ENCODE measurements around the gene FAM110C. TPM values are rescaled to one million over a fixed set of nuclear protein-coding genes. Genes with fewer than 3 reads are reported as not detected.

Gene FAM110C, protein sequence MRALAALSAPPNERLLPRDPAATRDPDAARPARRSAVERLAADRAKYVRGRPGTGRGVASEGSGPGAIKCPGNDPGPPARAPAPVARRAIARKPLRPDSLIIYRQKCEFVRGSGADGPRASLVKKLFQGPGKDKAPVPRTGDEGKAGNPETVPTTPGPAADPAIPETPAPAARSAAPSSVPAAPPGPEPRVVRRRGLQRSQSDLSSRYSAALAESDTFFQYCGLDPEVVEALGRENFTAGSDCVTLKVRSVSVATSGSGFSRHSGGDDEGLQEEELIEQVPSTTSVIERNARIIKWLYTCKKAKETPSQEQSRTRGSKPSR
- 10.2 and 11.2 TPM in 2 replicates for total RNA-seq
- 6.6 and 10.1 TPM in 2 replicates for polyA plus RNA-seq

- H3K79me2 ChIP-seq = peaks cover 11% of the 10 kb centered on the region
- peak within 1 kb of the TSS; percentile 44 for H2AFZ ChIP-seq
- TF ChIP-seq EZH2phosphoT487 (IDR thresholded peaks at IDR 0.05; ENCODE audit: low read depth, severe bottlenecking, unreplicated experiment) (no peak), EZH2 (IDR thresholded peaks at IDR 0.05; ENCODE audit: borderline replicate concordance) (peak; percentile 44)
- H3K4me1 ChIP-seq (ENCODE audit: insufficient read depth) = peaks cover 20% of the 10 kb centered on the region
- peak within 1 kb of the TSS; percentile 79 for H3K4me3 ChIP-seq
- peaks cover 7% of the 10 kb centered on the region for H4K20me1 ChIP-seq (ENCODE audit: insufficient read depth, poor library complexity, severe bottlenecking)
- H3K27ac ChIP-seq = peak within 1 kb of the TSS; percentile 95
- peak within 1 kb of the TSS; percentile 89 for H3K4me2 ChIP-seq
- H3K36me3 ChIP-seq (replicated peaks; ENCODE audit: insufficient read depth, low read depth) = no peaks in the 10 kb centered on the region
- peak; percentile 80 for DNase-seq (ENCODE audit: low spot score)
- no peaks in the 10 kb centered on the region for H3K9me3 ChIP-seq (ENCODE audit: low read depth)
- H3K9me2 ChIP-seq (replicated peaks; ENCODE audit: insufficient read depth) = no peaks in the 10 kb centered on the region
- WGBS (ENCODE audit: low lambda C conversion rate, missing lambda C conversion rate) = 3% methylated on average over 42 of the region's 75 CpGs
- peaks cover 22% of the 10 kb centered on the region for H3K27me3 ChIP-seq
Observed at GRCh38 chr2:46471-47345, at the start of gene FAM110C. Gene FAM110C (minus strand): TSS chr2:46505. CDS start chr2:46385, 120 bp downstream.

DNA sequence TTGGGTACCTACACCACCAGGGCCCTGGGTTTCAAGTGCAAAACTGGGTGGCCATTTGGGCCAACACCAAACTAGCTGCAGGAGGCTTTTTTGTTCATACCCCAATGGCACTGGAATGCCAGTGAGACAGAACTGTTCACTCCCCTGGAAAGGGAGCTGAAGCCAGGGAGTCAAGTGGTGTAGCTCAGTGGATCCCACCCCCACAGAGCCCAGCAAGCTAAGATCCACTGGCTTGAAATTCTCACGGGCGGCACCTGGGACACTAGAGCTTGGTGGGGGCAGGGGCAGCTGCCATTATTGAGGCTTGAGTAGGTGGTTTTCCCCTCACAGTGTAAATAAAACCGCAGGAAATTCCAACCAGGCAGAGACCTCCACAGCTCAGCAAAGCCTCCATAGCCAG, 46.0 kb upstream of the FAM110C start:
- no peak overlapping the region for H3K4me2 ChIP-seq
- no peak overlapping the region for H3K27ac ChIP-seq
- no peaks in the 10 kb centered on the region for H4K20me1 ChIP-seq (ENCODE audit: insufficient read depth, poor library complexity, severe bottlenecking)
- no peak overlapping the region for H3K4me3 ChIP-seq
- H3K79me2 ChIP-seq = no peaks in the 10 kb centered on the region
- H3K9me2 ChIP-seq (replicated peaks; ENCODE audit: insufficient read depth) = no peaks in the 10 kb centered on the region
- H3K9me3 ChIP-seq (ENCODE audit: low read depth) = no peaks in the 10 kb centered on the region
- no peaks in the 10 kb centered on the region for H3K36me3 ChIP-seq (replicated peaks; ENCODE audit: insufficient read depth, low read depth)
- WGBS (ENCODE audit: low lambda C conversion rate, missing lambda C conversion rate) = 69% methylated on average over 3 of the region's 3 CpGs
- H3K4me1 ChIP-seq (ENCODE audit: insufficient read depth) = no peaks in the 10 kb centered on the region
- DNase-seq (ENCODE audit: low spot score) = no peak
- H2AFZ ChIP-seq = no peak overlapping the region
- no peak for TF ChIP-seq EZH2phosphoT487 (IDR thresholded peaks at IDR 0.05; ENCODE audit: low read depth, severe bottlenecking, unreplicated experiment)
- TF ChIP-seq EZH2 (IDR thresholded peaks at IDR 0.05; ENCODE audit: borderline replicate concordance) = no peak
- no peak for TF ChIP-seq CTCF (IDR thresholded peaks at IDR 0.05; ENCODE audit: poor library complexity)
- H3K27me3 ChIP-seq = no peaks in the 10 kb centered on the region

GRCh38 chr2:90645-91312, 44.5 kb upstream of the FAM110C start:
- Histone ChIP-seq H3K9me3 (ENCODE audit: low read depth) (no peaks in the 10 kb centered on the region), H3K4me3 (no peak overlapping the region), H3K27me3 (no peaks in the 10 kb centered on the region), H3K79me2 (no peaks in the 10 kb centered on the region), H3K36me3 (replicated peaks; ENCODE audit: insufficient read depth, low read depth) (no peaks in the 10 kb centered on the region), H3K4me1 (ENCODE audit: insufficient read depth) (no peaks in the 10 kb centered on the region), H3K4me2 (no peak overlapping the region), H4K20me1 (ENCODE audit: insufficient read depth, poor library complexity, severe bottlenecking) (no peaks in the 10 kb centered on the region), H3K9me2 (replicated peaks; ENCODE audit: insufficient read depth) (no peaks in the 10 kb centered on the region), H2AFZ (no peak overlapping the region), H3K27ac (no peak overlapping the region)
- TF ChIP-seq EZH2phosphoT487 (IDR thresholded peaks at IDR 0.05; ENCODE audit: low read depth, severe bottlenecking, unreplicated experiment) (no peak), CTCF (IDR thresholded peaks at IDR 0.05; ENCODE audit: poor library complexity) (no peak), EZH2 (IDR thresholded peaks at IDR 0.05; ENCODE audit: borderline replicate concordance) (no peak)
- no peak for DNase-seq (ENCODE audit: low spot score)
- 94% methylated on average over 19 of the region's 25 CpGs for WGBS (ENCODE audit: low lambda C conversion rate, missing lambda C conversion rate)
